GM03348 (cell line): Measurements from ENCODE around the gene ANGPTL7.
A peak's percentile ranks its signal among the peaks of the same experiment; 100 is the strongest.

Experiments
- DNase-seq: peaks from one replicate; pipeline ENCODE4 v3.0.0; 2012; ENCODE audit warnings: low spot score

The ANGPTL7 gene

DNA sequence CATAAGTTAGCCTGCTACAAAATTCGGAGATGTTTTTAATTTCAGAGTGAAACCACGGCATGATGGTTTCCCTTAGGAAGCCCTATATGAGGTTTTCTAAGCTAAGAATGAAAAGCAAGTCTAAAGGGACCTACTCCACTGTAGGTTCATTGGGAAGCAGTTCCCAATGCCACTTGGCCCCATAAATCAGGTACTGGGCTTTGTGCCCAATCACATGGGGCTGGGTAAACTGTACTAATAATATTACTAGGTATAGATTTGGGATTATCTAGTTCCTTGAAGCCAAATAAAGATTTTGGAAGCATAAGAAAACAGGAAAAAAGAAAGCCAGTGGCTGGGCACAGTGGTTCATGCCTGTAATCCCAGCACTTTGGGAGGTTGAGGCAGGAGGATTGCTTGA, 19.1 kb upstream of the ANGPTL7 start:
- no peak for DNase-seq

DNA sequence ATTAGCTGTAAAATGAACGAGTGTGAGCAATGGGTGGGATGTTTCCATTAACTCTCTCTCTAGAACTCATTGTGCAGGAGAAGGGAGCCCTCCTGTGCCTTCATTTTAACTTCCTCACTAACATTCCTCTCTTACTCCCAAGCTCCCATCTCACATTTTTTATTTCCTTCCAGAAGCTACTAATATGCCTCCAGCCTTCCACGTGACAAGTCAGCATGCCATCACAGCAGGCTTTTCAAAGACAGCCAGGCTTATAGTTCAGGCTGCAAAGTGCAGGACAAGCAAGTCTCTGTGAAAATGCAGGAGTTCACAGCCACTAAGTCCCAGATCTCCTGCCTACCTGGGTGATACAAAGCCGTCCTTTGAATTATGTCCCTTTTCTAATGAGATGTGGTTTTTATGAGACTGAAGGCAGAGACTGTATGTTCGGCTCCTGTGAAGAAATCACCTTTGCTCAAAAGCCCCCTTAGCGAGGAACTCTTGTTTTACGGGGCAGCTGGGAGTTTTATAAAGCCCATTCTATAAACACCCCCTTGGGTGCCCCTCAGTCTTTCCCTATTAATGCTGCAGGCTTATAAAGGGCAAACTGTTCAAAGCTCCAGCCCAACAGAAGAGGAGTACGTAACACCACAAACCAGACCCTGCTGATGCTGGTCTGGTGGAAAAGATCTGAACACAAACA, 14.8 kb upstream of the ANGPTL7 start:
- no peak for DNase-seq

DNA sequence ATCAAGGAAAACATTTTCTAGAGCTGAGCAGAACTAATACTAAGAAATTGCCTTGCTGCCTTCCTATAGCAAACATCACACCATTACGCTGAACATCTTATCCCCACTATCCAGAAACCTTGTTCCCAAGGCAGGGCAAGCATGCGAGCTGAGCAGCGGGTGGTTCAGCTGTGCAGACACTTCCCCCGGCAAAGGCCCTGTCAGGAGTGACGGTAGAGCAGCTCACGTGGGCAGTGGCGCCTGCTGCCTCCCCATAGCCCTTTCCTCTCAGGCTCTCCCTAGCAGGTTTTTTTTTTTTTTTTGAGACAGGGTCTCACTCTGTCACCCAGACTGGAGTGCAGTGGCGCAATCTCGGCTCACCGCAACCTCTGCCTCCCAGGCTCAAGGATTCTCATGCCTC, 13.7 kb upstream of the ANGPTL7 start:
- DNase-seq = no peak

DNA sequence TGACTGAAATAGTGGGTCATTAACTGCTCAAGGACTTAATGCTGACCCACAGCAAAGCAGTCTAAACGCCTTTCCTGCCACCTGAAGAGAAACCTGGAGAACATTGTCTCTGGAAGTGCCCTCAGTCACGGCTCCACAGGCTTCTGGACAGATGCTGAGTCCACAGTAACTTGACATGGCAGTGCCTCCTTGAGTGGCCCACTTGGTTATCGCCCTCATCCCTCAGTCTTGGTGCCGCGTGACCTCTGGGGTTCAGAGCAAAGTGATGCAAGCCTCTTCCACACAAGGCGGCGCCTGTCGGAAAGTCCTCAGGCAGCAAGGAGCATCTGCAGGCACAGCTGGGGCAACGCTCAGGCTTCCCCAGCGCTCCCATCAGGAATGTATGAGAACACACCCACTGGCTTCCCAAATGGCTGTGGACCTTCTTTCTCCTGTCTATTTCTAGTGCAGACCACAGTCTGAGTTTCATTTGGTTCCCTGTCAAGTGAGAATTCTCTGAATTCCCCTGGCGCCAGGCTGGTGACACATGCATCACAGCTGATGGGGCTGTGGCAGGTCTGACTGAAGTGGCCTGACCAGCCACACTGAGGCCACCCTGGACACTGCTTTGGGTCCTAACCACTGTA, 13.0 kb upstream of the ANGPTL7 start:
- peak; percentile 31 for DNase-seq

DNA sequence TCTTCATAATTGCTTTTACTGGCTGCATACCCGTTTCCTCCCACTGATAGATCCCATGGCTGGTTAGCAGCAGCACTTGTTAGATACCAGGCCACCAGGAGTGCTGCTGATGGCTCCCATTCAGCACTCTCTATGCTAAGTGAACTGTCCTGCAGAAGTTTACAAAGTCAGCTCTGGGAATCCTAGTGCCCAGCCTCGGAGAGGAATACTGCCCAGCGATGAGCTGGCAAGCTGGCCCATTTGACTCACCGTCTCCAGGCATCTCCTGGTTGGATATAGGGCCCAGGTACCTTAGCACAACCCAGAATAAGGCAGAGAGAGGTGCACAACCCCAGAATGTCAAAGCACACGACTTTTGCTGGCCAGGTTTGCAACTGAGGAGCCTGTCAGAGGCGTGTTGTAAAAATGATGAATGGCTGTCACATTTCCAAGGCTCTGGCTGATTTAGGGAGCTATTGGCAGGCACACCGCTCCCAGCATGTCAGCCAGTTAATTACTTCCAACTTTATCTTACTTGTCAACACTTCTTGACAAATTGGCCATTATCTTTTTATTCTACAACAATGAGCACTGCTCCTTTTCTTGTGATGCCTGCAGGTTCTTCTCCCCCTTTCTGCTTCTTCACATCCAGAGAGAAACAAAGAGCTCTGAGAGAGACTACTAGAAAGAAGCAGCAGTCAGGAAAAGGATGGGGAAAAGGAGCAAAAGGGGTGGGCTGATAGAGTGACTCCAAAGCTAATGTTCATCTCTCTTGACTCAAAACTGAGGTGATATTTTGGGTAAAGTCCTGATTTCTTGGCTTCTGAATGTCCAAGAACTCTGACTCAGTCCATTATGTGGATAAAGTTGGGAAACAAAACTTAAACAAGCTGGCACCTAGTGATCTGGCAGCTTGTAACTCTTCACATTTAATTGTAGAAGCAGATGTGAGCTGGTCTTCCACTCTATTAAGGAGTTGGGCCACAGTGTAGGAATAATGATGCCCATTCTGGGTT, 10.8 kb upstream of the ANGPTL7 start:
- DNase-seq = peak; percentile 28

DNA sequence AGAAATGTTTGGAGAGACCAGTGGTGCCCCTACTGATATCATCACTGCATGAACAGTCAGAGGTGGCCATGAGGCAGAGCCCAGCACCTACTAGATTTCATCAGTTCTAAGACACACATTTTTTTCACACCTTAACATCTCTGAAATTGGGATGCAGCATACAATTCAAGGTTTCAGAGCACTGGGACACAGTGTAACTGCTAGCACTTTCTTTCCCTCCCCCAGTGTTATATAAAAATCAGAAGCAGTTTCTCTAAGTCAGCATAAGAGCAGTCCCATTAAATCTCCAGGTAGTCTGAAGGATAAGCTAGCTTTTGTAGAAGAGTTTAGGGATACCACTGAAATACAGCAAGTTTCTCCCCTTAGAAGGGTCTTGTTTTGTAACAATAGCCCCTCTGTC, 10.0 kb upstream of the ANGPTL7 start:
- DNase-seq = no peak

DNA sequence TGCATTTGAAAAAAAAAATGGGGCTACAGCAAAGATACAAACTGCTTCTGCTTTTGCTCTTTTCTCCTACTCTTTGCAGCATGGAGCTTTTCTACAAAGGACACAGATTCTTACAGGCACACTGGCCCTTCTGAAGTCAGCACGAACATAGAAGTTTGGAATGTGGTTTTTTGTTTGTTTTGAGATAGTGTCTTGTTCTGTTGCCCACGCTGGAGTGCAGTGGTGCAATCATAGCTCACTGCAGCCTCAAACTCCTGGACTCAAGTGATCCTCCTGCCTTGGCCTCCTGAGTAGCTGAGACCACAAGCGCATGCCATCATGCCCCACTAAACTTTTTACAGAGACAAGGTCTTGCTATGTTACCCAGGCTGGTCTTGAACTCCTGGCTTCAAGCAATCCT, 9.4 kb upstream of the ANGPTL7 start:
- peak; percentile 24 for DNase-seq

DNA sequence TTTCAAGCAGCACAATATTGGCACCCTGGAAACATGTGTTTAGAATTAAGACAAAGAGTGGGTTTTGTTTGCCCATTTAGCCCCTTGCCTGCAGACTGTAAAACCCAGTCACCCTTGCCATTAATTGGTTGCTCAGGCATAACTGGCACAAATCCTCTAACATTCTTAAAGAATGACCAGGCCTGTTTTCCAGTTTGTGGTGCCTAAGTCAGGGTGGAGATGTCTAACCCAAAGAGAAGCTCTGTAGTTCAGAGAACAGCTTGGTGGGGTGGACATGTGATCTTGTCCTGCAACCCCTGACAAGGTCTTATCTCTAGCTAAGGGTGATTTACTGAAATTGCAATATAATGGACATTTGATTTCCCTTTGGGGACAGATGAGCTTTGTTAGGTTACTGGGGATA, 8.8 kb upstream of the ANGPTL7 start:
- peak; percentile 68 for DNase-seq

DNA sequence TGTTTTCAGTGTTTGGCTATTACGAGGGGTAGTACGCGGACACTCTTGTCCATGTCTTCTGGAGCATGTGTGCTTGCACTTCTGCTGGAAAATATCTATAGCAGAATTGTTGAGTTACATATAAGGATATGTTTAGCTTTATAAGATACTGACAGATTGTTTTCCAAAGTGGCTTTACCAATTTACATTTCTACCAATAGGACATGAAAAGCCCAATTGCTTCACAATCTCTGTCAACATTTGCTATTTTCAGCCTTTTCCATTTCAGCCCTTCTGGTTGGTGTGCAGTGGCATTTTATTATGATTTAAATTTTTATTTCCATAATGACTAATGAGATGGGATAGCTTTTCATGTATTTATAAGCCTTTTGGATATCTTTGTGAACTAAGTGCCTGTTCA, 6.3 kb upstream of the ANGPTL7 start:
- DNase-seq = no peak

DNA sequence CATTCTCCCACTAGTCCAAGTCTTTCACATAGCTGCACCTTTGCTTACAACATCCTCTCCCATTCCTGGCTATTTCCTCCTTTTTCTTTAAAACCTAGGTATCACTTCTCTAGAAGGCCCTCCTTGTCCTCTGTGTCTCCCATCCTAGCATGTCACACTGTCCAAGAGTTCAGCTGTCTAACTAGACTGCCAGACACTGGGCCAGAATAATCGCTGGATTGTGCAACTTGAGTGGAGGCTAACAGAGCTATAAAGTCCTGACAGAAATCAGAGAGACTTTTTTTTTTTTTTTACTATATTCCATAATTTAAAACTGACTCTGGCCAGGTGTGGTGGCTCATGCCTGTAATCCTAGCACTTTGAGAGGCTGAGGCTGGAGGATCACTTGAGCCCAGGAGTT, 4.2 kb upstream of the ANGPTL7 start:
- DNase-seq = no peak

DNA sequence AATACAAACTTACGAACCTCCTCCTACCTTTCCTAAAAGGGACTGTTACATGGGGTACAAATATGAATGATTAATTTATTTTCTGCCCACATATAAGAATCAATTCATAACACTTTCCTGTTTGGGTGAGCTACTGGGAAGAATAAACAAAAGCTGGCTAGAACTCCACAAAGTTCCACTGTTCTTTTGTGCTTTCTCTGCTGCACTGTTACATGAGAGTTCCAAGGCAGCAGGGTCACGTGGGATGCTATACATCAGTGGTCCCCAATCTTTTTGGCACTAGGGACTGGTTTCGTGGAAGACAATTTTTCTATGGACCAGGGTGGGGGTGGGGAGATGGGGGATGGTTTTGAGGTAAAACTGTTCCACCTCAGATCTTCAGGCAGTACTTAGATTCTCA, 2.2 kb upstream of the ANGPTL7 start:
- no peak for DNase-seq

DNA sequence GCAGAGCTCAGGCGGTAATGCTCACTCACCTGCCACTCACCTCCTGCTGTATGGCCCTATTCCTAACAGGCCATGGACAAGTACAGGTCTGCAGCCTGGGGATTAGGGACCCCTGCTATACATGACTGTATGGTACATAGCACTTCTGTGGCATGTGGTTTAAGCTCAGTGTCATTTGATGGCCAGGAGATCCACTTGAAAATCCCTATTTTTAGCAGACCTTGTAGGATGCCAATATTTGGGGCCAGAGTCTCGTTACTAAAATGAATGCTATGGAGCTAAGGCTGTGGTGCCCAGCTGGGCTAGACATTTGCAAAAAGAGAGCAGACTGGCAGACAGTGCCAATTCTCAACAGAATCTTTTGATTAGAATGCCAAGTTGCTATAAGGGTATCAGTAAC, 1.7 kb upstream of the ANGPTL7 start:
- DNase-seq = no peak

DNA sequence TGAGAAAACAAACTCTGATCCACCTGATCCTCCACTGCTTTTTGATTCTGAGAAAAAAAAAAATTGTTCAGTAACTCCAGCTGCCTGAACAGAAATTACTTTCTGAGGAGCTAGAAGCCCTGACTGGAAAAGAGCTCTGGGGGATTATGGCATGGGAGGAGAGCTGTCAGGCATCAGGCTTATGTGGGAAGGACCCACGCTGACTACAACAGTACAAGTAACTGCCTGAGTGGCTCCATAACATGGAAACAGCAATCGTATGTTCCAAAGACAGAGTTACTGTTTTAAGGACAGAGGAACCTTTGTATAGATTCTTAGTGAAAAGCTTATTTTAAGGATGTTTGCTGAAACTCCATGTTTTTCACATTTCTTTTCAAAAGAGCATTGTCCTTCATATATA, 1.2 kb upstream of the ANGPTL7 start:
- DNase-seq = no peak

DNA sequence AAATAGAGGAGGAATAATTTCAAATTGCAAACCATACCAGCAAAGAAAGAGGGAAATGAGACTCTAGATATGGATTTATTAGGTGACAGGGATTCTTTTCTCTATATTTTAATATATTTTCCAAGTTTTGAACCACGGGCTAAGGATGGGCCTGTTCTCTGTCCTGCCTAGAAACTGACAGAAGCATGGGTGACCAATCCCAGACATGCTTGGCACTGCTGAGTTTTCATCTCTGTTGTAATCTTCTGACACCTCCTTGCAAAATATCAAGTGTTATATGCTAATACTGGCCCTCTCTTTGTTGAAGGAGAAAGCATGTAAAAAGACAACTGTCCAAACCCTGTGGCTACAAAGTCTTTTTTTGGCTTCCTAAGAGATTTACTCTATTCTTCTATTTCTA, 774 bp upstream of the ANGPTL7 start:
- DNase-seq = peak; percentile 52

DNA sequence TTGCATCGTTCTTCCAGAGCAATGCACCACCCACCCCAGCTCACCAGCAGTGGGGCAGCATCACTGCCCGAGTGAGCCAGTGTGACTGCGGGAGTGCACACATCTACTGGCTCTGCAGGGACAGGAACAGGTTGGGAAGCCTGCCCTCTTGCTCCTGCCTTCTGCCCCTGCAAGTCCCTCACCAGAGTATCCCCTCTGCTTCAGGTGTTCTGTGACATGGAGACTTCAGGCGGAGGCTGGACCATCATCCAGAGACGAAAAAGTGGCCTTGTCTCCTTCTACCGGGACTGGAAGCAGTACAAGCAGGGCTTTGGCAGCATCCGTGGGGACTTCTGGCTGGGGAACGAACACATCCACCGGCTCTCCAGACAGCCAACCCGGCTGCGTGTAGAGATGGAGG, 4.2 kb downstream of the ANGPTL7 start:
- DNase-seq = no peak

DNA sequence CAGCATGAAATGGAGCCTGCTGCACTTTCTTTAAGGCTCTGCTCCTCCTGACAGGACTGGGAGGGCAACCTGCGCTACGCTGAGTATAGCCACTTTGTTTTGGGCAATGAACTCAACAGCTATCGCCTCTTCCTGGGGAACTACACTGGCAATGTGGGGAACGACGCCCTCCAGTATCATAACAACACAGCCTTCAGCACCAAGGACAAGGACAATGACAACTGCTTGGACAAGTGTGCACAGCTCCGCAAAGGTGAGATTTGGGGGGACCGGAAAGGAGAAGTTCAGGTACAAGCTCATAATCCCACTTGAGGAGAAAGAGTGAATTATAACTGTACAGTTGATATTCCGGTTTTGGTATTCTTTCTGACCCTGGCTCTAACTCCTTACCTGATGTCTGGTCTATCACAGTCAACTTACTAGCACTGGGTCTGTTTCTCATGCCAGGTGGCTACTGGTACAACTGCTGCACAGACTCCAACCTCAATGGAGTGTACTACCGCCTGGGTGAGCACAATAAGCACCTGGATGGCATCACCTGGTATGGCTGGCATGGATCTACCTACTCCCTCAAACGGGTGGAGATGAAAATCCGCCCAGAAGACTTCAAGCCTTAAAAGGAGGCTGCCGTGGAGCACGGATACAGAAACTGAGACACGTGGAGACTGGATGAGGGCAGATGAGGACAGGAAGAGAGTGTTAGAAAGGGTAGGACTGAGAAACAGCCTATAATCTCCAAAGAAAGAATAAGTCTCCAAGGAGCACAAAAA, 5.4 kb downstream of the ANGPTL7 start:
- DNase-seq = no peak

DNA sequence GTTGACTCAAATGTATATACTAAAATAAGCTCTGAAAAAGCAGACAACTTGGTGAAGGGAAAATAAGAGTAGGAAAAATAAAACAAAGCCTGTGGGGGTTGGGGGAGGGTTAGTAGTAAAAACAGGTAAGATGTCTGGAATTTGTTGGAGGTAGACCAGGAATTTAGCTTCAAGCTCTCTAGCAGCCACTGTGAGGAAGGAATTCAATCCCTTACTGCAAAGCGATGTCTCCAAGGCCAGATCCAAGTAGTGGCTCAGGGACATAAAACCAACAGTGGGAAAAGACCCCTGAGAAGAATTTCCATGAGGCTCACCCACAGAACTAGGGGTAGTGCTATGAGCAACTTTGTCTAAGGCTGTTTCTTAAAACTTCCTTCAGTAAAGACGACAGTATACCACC, 7.8 kb downstream of the ANGPTL7 start:
- DNase-seq = no peak

DNA sequence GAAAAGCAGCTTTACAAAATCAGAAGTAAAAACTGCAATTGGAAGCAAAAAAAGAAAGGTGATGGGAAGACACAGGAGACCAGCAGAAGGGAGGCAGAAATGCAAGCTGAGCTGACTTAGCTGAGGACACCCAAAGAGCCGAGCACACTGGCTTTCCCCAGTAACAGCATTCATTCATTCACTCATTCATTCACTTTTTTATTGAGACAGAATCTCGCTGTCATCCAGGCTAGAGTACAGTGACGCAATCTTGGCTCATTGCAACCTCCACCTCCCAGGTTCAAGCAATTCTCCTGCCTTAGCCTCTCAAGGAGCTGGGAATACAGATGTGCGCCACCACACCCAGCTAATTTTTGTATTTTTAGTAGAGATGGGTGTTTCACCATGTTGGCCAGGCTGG, 8.2 kb downstream of the ANGPTL7 start:
- DNase-seq = no peak

DNA sequence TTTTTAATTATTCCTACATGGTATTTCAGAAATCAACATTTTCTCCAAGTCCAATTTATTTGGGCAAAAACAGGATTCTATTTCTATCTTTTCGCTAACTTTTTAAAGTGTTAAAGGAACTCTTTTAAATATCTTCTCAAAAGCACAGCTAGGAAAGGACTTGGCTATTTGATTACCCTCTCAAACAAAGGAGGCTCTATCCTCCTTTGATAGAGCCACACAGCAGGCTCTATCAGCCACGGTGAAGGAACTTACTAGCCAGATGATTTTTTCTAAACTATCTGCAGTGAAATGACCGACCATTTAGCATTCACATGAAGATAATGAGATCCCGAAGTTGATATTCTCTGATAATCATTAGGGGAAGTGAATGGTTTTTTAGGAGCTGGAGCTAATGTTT, 9.1 kb downstream of the ANGPTL7 start:
- DNase-seq = no peak

DNA sequence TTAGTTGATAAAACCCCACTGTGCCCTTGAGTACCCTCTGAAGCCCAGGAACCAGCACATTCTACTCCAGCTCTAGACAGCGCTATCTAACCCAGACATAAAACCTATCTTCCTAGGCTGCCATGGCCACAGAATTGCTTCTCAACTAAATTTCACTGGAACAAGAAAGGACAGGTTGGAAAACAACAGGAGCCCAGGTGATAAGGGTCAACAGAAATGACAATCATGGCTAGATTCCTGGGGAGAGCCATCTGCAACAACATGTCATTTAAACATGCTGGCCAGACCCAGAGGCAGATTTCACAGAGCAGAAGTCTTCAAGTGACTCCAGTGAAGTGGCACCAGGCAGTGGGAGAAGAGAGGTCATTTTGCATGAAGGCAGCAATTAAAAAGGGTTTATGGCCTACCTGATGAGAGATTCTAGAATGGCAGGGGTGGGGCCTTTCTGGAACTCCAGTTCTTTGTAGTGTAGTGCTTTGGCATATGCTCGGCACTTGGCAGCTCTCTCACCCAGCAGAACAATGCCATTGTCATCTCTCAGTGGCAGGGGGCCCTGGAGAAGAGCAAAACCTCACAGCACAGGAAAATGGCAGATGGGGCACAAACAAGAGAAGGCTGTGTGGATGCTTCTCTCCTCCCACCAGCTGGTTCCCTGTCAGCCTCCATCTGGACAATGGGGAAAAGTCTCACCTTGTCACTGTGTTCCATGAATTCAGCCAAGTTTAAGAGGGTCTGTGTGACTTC, 9.9 kb downstream of the ANGPTL7 start:
- no peak for DNase-seq

DNA sequence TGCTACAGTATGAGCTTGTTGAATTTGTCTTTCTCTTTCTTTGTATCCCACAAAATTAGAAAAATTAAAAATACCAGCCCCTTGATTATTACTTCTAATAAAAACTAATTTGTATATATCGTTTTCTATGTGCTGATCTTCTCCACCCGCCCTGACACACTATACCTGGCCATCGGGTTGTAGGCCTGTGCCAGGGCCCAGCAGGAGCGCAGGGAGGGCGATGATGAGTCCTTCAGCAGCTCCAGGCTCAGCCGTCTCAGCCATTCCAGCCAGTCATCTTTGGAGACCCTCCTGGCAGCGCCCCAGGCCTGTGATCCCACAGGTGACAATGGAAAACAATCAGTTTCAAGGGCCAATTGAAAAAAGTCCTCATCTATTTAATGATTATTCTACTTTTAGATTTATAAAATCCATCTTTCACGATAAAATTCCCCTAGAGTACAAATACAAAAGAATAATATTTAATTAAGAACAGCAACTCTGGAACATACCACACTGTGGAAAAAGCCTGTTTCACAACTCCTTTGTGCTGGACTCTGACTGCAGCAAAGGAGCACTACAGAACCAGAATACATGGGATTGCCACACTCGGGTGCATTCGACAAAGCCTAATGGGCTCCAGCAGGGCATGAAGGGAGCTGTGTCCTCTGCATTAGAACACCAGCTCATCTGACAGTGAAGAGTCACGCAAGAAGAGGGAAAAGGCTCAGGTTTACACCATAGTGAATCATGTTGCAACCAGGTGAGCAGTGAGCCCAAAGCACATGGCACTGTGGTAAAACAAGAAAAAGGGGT, 15.4 kb downstream of the ANGPTL7 start:
- no peak for DNase-seq
